Left cardiac atrium (tissue), 4 donors: ENCODE data around the gene SYNPO2. TPM values are rescaled to one million over a fixed set of nuclear protein-coding genes. Genes with fewer than 3 reads are reported as not detected.
"Not testable (repeated sequence)": the region's sequence is repeated elsewhere in the genome, so short reads cannot be mapped to it uniquely, and the experiment has no call there.

Experiments
- ATAC-seq, 2 donors: fragments of 200-7000 bp; cut with Tn5 transposase; one replicate each; pipeline ENCODE4 v1.9.1; 2020; ENCODE audit warnings: mild to moderate bottlenecking in 2 of 2, moderate library complexity in 2 of 2
- DNase-seq: peaks from one replicate; pipeline ENCODE4 v3.0.0-alpha.2; 2020
- intact Hi-C, 2 donors: fragments of 100-400 bp; cut with DNase I; formaldehyde crosslinking; loops; one replicate each; pipeline versions ENCODE4 v1.14.1 to v1.15.1; 2022 to 2023
- total RNA-seq, 2 donors: library from RNA; stranded (reverse); fragmentation: NEBNext Ultra II Directional; extraction: Animal tissue kit (Norgen Biotek cat#: 25700); gene quantifications; one replicate each; pipeline ENCODE4 v1.2.1, GENCODE V29; 2021
- donor health status: DM: no; HTN: yes; CAD: no.
- donor health status: DM: no; HTN: yes; CAD: no; lungs with severe emphysema.
- donor health status: DM: yes; HTN: yes; CAD: no.
- donor health status: Dilated cardiomyopathy.

SYNPO2 gene
- total RNA-seq, 2 donors from 2014 or later = 67.6 to 94.4 TPM

GRCh38 chr4:118869808-118870342 lies 18.8 kb upstream of the SYNPO2 start:
- no peak for DNase-seq
- intact Hi-C loops = no loop called here
- peak; percentile 21 to 34 for ATAC-seq

DNA sequence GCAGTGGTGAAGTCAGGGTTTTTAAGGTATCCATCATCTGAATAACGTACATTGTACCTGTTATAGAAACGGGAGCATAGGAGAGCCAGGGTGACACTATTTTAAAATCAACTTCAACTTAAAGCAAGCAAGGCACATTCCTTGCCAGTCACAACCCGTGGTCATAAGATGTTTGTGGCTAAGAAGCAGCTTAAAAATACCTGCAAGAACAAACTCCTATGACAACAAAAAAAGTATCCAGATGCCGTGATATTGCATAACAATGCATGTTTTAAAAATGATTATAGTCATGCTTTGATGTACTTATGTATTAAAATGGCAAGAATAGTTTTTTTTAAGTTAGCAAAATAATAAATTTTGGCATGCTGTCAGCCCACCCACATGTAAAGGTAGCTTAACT lies 16.5 kb upstream of the SYNPO2 start:
- ATAC-seq (no peak), DNase-seq (no peak)
- intact Hi-C loops = no loop called here

DNA sequence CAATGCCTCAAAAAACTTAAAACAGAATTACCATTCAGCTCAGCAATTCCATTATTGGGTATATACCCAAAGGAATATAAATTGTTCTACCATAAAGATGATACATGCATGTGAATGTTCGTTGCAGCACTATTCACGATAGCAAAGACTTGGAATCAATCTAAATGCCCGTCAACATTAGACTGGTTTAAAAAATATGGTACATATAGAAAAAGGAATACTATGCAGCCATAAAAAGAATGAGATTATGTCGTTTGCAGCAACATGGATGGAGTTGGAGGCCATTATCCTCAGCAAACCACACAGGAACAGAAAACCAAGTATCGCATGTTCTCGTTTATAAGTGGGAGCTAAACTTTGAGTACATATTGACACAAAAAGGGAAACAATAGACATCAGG lies 10.9 kb upstream of the SYNPO2 start:
- ATAC-seq = no peak
- DNase-seq = no peak
- intact Hi-C loops = no loop called here

DNA sequence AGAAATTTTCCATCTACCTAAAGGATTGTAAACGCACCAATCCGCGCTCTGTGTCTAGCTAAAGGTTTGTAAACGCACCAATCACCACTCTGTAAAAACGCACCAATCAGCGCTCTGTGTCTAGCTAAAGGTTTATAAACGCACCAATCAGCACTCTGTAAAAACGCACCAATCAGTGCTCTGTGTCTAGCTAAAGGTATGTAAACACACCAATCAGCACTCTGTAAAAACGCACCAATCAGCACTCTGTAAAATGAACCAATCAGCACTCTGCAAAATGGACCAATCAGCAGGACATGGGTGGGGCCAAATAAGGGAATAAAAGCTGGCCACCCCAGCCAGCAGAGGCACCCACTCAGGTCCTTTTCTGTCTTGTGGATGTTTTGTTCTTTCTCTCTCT lies 10.1 kb upstream of the SYNPO2 start:
- intact Hi-C loops, DNase-seq, ATAC-seq: not testable (repeated sequence)

DNA sequence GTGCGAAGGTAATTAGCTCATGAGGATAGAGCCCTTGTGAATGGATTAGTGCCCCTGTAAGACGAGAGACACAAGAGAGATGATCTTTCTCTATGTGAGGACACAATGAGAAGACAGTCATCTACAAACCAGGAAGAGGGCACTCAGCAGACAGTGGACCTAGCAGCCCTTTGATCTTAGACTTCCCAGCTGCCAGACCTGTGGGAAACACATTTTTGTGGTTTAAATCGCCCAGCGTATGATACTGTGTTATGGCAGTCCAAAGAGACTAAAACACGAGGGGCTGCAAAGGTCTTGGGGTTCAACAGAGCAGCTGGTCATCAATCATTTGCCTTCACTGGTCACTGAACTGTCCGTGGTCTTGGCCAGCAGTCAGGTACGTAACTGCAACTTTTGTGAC lies 9.2 kb upstream of the SYNPO2 start:
- intact Hi-C loops = no loop called here
- DNase-seq (no peak), ATAC-seq (no peak)

- intact Hi-C loops = loop anchor here in 1 of 2 donors (10.0 kb wide), 1 partner anchor 107 kb away; no protein-coding TSS in a partner anchor
- DNase-seq (no peak), ATAC-seq (no peak)
Observed at GRCh38 chr4:118881512-118882146, 7.0 kb upstream of the SYNPO2 start.

- intact Hi-C loops = loop anchor here in 1 of 2 donors (10.0 kb wide), 1 partner anchor 109 kb away; no protein-coding TSS in a partner anchor
- no peak for DNase-seq
- no peak for ATAC-seq
Observed at GRCh38 chr4:118883861-118884260, 4.8 kb upstream of the SYNPO2 start.

GRCh38 chr4:118884716-118885115 lies 3.9 kb upstream of the SYNPO2 start:
- no peak for ATAC-seq
- DNase-seq = no peak
- intact Hi-C loops = loop anchor here (5.0 to 10.0 kb wide), 3 partner anchors 83 to 112 kb away; no protein-coding TSS in a partner anchor

- intact Hi-C loops = loop anchor here (5.0 to 10.0 kb wide), 3 partner anchors 78 to 117 kb away; no protein-coding TSS in a partner anchor
- ATAC-seq (peak; percentile 54 to 64), DNase-seq (no peak)
Observed at GRCh38 chr4:118889312-118889691, 648 bp downstream of the SYNPO2 start.

DNA sequence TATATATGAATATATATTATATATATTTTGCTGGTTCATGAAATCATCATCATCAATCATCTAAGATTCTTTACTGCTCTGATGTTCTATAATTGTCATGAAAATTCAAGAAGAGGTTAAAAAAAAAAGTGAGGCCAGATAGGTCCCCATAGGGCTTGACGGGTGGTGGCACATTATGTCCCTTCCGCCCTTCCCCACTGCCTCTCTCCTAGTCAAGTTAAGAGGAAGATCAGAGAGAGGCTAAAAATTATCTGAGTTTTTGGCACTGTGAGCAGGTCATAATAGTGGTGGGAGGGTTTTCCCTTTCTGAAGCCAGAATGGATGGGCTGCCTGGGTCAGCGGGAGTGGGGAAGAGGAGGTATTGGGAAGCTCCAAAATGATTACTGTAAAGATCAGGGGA lies 5.4 kb downstream of the SYNPO2 start:
- DNase-seq (no peak), ATAC-seq (no peak)
- intact Hi-C loops = no loop called here

GRCh38 chr4:118898221-118898620 lies 9.6 kb downstream of the SYNPO2 start:
- DNase-seq = no peak
- ATAC-seq = peak in 1 of 2 donors; percentile 9
- intact Hi-C loops = no loop called here

- ATAC-seq = peak; percentile 85 to 95
- peak; percentile 64 for DNase-seq
- intact Hi-C loops = no loop called here
Observed at GRCh38 chr4:118898684-118899138, 10.1 kb downstream of the SYNPO2 start.

- ATAC-seq (peak; percentile 39 to 52), DNase-seq (no peak)
- intact Hi-C loops = no loop called here
Observed at GRCh38 chr4:118904418-118904817, 15.8 kb downstream of the SYNPO2 start.

DNA sequence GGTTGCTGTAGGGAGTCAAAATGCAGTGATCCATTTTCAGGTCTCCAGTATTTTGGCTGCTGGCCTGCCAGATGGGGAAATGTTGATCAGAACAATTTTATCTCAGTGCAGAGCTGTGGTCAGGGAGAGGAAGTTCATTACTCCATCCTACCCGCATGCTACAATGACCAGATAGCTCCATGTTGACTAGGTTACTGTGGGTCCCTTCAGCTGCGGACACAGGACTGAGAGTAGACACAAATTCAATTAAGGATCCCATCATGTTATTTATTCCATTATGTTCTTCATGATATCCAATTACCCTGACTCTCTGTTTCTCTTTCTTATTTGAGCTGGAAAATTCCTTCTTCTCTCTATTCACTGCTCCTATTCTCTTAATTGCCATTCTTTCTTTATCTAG lies 16.3 kb downstream of the SYNPO2 start:
- intact Hi-C loops = no loop called here
- ATAC-seq = peak; percentile 53 to 75
- no peak for DNase-seq

GRCh38 chr4:118905566-118905965 lies 16.9 kb downstream of the SYNPO2 start:
- ATAC-seq = peak; percentile 71 to 85

GRCh38 chr4:118909173-118909956 lies 20.7 kb downstream of the SYNPO2 start:
- ATAC-seq (peak; percentile 40 to 56), DNase-seq (no peak)
- intact Hi-C loops = no loop called here

More at GRCh38 chr4:118905566-118905965, 16.9 kb downstream of the SYNPO2 start:
- DNase-seq = no peak
- intact Hi-C loops = no loop called here

GRCh38 chr4:118910221-118910620 lies 21.6 kb downstream of the SYNPO2 start:
- peak in 1 of 2 donors; percentile 30 for ATAC-seq
- no peak for DNase-seq
- intact Hi-C loops = no loop called here

GRCh38 chr4:118911238-118911703 lies 22.6 kb downstream of the SYNPO2 start:
- ATAC-seq = no peak

GRCh38 chr4:118915468-118915867 lies 26.8 kb downstream of the SYNPO2 start:
- no peak for DNase-seq
- no peak for ATAC-seq
- intact Hi-C loops = no loop called here

More at GRCh38 chr4:118911238-118911703, 22.6 kb downstream of the SYNPO2 start:
- intact Hi-C loops = no loop called here
- DNase-seq = no peak
